ENCODE measurements around the gene IL2.

Gene IL2

GRCh38 chr4:122480655-122481487 lies 24.3 kb upstream of the IL2 start:
- TF ChIP-seq, protein P1, sequence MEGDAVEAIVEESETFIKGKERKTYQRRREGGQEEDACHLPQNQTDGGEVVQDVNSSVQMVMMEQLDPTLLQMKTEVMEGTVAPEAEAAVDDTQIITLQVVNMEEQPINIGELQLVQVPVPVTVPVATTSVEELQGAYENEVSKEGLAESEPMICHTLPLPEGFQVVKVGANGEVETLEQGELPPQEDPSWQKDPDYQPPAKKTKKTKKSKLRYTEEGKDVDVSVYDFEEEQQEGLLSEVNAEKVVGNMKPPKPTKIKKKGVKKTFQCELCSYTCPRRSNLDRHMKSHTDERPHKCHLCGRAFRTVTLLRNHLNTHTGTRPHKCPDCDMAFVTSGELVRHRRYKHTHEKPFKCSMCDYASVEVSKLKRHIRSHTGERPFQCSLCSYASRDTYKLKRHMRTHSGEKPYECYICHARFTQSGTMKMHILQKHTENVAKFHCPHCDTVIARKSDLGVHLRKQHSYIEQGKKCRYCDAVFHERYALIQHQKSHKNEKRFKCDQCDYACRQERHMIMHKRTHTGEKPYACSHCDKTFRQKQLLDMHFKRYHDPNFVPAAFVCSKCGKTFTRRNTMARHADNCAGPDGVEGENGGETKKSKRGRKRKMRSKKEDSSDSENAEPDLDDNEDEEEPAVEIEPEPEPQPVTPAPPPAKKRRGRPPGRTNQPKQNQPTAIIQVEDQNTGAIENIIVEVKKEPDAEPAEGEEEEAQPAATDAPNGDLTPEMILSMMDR (conservative IDR thresholded peaks at IDR 0.05; ENCODE audit: low read depth, low read length) = no peak
- no peak overlapping the region for H3K4me3 ChIP-seq (ENCODE audit: low read depth, low read length)
- no peak for DNase-seq (ENCODE audit: low read depth)

GRCh38 chr4:122479935-122480416 lies 23.5 kb upstream of the IL2 start:
- TF ChIP-seq, protein P1 (conservative IDR thresholded peaks at IDR 0.05; ENCODE audit: low read depth, low read length) = no peak
- peak; percentile 64 for DNase-seq (ENCODE audit: low read depth)
- no peak overlapping the region for H3K4me3 ChIP-seq (ENCODE audit: low read depth, low read length)

DNA sequence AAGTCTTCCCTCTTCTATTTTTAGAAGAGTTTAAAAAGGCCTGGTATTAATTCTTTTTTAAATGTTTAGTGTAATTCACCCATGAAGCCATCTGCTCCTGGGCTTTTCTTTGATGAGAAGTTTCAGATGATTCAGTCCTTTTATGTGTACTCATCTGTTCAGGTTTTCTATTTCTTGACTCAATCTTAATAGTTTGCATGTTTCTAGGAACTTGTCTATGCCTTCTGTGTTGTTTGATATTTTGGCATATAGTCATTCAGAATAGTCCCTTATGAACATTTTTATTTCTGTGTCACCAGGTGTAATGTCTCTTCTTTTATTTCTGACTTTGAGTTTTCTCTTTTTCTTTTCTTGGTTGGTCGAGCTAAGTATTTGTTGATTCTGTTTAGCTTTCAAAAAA lies 20.2 kb upstream of the IL2 start:
- TF ChIP-seq, protein P1 (conservative IDR thresholded peaks at IDR 0.05; ENCODE audit: low read depth, low read length) = no peak
- no peak for DNase-seq (ENCODE audit: low read depth)
- H3K4me3 ChIP-seq (ENCODE audit: low read depth, low read length) = no peak overlapping the region

- no peak overlapping the region for H3K4me3 ChIP-seq (ENCODE audit: low read depth, low read length)
- TF ChIP-seq, protein P1 (conservative IDR thresholded peaks at IDR 0.05; ENCODE audit: low read depth, low read length) = no peak
- DNase-seq (ENCODE audit: low read depth) = no peak
Measured at GRCh38 chr4:122476126-122476525, 19.6 kb upstream of the IL2 start.

- DNase-seq (ENCODE audit: low read depth) = no peak
- no peak overlapping the region for H3K4me3 ChIP-seq (ENCODE audit: low read depth, low read length)
- TF ChIP-seq, protein P1 (conservative IDR thresholded peaks at IDR 0.05; ENCODE audit: low read depth, low read length) = no peak
Measured at GRCh38 chr4:122475233-122475632, 18.7 kb upstream of the IL2 start.

GRCh38 chr4:122469457-122469856 lies 12.9 kb upstream of the IL2 start:
- DNase-seq (ENCODE audit: low read depth) = no peak
- H3K4me3 ChIP-seq (ENCODE audit: low read depth, low read length) = no peak overlapping the region
- TF ChIP-seq, protein P1 (conservative IDR thresholded peaks at IDR 0.05; ENCODE audit: low read depth, low read length) = no peak

- H3K4me3 ChIP-seq (ENCODE audit: low read depth, low read length) = no peak overlapping the region
- TF ChIP-seq, protein P1 (conservative IDR thresholded peaks at IDR 0.05; ENCODE audit: low read depth, low read length) = no peak
- DNase-seq (ENCODE audit: low read depth) = peak; percentile 6
Measured at GRCh38 chr4:122458625-122459024, 2.1 kb upstream of the IL2 start.
